Uterus (tissue), 2 donors: ENCODE measurements around the gene PLCL1.

ENCODE experiments used
- POLR2A ChIP-seq, 2 donors: fragments of 450-650 bp; IDR thresholded peaks; one replicate each; pipeline ENCODE4 v1.6.1; 2016; ENCODE audit warnings: antibody characterized with exemption in 2 of 2, mild to moderate bottlenecking in 1 of 2, moderate library complexity in 1 of 2
- TF ChIP-seq, protein P1 (sequence below), 4 experiments: fragments of 200-600 bp in 2 of 4; fragments of 450-650 bp in 2 of 4; sonication (generic) in 2 of 4; IDR thresholded peaks; one replicate each; pipeline ENCODE4 v1.5.1; 2016 to 2019; ENCODE audit warnings: antibody characterized with exemption in 4 of 4, mild to moderate bottlenecking in 2 of 4, moderate library complexity in 1 of 4

GRCh38 chr2:197937814-197938213 is 133.4 kb downstream of the PLCL1 start:
- TF ChIP-seq, protein P1, sequence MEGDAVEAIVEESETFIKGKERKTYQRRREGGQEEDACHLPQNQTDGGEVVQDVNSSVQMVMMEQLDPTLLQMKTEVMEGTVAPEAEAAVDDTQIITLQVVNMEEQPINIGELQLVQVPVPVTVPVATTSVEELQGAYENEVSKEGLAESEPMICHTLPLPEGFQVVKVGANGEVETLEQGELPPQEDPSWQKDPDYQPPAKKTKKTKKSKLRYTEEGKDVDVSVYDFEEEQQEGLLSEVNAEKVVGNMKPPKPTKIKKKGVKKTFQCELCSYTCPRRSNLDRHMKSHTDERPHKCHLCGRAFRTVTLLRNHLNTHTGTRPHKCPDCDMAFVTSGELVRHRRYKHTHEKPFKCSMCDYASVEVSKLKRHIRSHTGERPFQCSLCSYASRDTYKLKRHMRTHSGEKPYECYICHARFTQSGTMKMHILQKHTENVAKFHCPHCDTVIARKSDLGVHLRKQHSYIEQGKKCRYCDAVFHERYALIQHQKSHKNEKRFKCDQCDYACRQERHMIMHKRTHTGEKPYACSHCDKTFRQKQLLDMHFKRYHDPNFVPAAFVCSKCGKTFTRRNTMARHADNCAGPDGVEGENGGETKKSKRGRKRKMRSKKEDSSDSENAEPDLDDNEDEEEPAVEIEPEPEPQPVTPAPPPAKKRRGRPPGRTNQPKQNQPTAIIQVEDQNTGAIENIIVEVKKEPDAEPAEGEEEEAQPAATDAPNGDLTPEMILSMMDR (IDR thresholded peaks at IDR 0.05) = no peak
- TF ChIP-seq POLR2A (IDR thresholded peaks at IDR 0.05) = no peak
